Fibroblast of lung (primary cell): ENCODE results near the gene SLTM.

Experiments
- EZH2 ChIP-seq: IDR thresholded peaks from 2 replicates; pipeline ENCODE4 v1.5.1; 2012; ENCODE audit warnings: low read length, control low read depth, mild to moderate bottlenecking; ENCODE audit errors: missing control alignments
- TF ChIP-seq, protein P1 (sequence below), 2 donors: IDR thresholded peaks in 1 of 2; conservative IDR thresholded peaks in 1 of 2; 1 replicate in 1 of 2; 2 replicates in 1 of 2; pipeline ENCODE4 v1.5.1; 2011 to 2012; ENCODE audit warnings: low read length in 2 of 2, control low read depth in 1 of 2, inconsistent platforms in 1 of 2, low read depth in 1 of 2, mild to moderate bottlenecking in 1 of 2

DNA sequence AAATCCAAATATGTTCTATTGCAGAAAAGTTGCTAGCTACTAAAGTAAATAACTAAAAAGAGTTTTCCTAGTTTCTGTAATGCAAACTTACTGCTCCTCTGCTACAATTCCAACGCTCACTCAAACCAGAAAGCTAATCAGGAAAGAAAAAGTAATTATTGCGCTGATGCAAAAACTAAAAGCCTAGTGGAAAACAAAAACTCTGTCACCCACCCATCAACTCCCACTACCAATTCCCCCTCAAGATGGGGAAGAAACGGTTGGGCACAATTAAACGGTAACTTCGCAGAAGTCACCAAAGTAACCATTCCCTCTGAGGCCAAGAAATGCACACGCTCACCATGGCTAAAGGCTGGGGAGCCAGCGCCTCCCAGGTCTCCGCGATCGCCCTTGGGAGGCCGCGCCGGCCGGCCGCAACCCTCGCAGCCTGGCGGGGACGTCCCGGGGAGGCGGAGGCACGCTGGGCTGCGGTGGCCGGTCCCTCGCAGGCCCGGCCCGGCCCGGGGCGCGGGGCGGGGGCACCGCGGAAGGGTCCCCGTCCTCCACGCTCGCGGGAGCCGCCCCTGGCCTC is 684 bp downstream of the SLTM start:
- no peak for TF ChIP-seq EZH2
- TF ChIP-seq, protein P1, sequence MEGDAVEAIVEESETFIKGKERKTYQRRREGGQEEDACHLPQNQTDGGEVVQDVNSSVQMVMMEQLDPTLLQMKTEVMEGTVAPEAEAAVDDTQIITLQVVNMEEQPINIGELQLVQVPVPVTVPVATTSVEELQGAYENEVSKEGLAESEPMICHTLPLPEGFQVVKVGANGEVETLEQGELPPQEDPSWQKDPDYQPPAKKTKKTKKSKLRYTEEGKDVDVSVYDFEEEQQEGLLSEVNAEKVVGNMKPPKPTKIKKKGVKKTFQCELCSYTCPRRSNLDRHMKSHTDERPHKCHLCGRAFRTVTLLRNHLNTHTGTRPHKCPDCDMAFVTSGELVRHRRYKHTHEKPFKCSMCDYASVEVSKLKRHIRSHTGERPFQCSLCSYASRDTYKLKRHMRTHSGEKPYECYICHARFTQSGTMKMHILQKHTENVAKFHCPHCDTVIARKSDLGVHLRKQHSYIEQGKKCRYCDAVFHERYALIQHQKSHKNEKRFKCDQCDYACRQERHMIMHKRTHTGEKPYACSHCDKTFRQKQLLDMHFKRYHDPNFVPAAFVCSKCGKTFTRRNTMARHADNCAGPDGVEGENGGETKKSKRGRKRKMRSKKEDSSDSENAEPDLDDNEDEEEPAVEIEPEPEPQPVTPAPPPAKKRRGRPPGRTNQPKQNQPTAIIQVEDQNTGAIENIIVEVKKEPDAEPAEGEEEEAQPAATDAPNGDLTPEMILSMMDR (conservative IDR thresholded peaks at IDR 0.05 in 1 of 2, IDR thresholded peaks at IDR 0.05 in 1 of 2; ENCODE audit: low read depth in 1 of 2, low read length in 2 of 2) = no peak
